ENCODE results near the gene PPM1G.

Gene PPM1G

DNA sequence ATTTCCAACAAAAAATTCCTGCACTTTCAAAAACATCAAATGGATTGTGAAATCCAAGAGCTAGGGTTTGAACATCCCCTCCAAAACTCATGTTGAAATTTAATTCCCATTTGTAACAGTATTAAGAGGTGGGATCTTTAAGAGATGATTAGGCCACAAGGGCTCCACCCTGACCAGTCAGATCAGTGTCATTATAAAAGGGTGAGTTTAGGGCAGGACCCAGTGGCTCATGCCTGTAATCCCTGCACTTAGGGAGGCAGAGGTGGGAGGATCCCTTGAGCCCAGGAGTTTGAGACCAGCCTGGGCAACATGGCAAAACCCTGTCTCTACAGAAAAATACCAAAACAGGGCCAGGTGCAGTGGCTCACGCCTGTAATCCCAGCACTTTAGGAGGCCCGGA, 61.8 kb downstream of the PPM1G start:
- no peak overlapping the region for H3K4me3 ChIP-seq (ENCODE audit: low read length)
- DNase-seq (ENCODE audit: low read depth): no peak
- TF ChIP-seq CTCF (conservative IDR thresholded peaks at IDR 0.05; ENCODE audit: low read depth, low read length): no peak

GRCh38 chr2:27336173-27336572, 73.2 kb downstream of the PPM1G start:
- TF ChIP-seq CTCF (conservative IDR thresholded peaks at IDR 0.05; ENCODE audit: low read depth, low read length): no peak
- no peak for DNase-seq (ENCODE audit: low read depth)
- H3K4me3 ChIP-seq (ENCODE audit: low read length): no peak overlapping the region

DNA sequence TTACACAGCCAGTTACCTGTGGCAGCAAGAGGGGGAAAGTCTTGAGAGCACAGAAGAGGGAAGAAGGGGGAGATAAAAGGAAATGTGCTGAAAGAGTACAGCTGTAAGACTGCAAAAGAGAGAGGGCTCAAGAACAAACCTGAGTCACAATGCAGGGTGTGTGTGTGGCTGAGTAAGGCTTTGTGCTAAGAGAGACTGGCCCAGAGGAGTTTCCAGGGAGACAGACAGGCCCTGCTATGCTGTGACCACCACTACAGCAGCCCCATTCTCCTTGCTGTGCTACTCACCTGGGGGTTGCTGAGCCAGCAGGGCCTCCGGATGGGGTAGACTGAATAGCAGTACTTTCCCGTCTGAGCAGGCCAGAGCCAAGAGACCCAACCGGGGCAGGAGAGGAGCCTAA, 74.1 kb downstream of the PPM1G start:
- TF ChIP-seq CTCF (conservative IDR thresholded peaks at IDR 0.05; ENCODE audit: low read depth, low read length): no peak
- DNase-seq (ENCODE audit: low read depth): no peak
- no peak overlapping the region for H3K4me3 ChIP-seq (ENCODE audit: low read length)

Measured in retinal pigment epithelial cell (primary cell).